Measurements from ENCODE around the gene STAT6.
"Not testable (repeated sequence)": the region's sequence is repeated elsewhere in the genome, so short reads cannot be mapped to it uniquely, and the experiment has no call there.

STAT6 gene

DNA sequence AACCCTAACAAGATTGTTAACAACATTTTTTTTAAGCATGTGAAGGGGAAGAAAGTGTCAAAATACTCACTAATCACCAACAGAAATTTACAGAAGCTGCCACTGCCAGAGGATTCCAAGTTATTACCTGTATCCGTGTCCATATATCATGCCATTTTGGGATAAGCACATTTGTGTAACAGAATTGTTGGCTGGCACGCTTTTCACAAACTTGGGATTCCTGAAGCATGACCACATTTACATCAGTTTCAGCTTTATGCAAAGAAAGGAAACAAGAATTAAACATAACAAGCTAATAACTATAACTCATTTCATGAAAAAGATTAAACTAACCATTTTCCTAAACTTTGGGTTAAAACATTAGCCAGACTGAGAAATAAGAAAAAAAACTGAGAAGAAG is 38.5 kb downstream of the STAT6 start:
- peaks cover 4% of the 10 kb centered on the region for H3K36me3 ChIP-seq (ENCODE audit: control insufficient read depth, insufficient read depth, low read length, severe bottlenecking)
- H3K4me1 ChIP-seq (ENCODE audit: control insufficient read depth, insufficient read depth, low read length): peaks cover 11% of the 10 kb centered on the region
- no peaks in the 10 kb centered on the region for H3K9me3 ChIP-seq (ENCODE audit: control insufficient read depth, low read length)
- peak; percentile 60 for DNase-seq (ENCODE audit: low read depth)
- H3K4me3 ChIP-seq (ENCODE audit: low read length): no peak overlapping the region
- H3K9ac ChIP-seq (ENCODE audit: low read length): peak overlapping the region; percentile 57
- H3K27me3 ChIP-seq (replicated peaks; ENCODE audit: control insufficient read depth, insufficient read depth, low read length): no peaks in the 10 kb centered on the region

GRCh38 chr12:57069523-57069922 is 41.6 kb downstream of the STAT6 start:
- Histone ChIP-seq H3K9ac (ENCODE audit: low read length) (peak overlapping the region; percentile 77), H3K4me3 (ENCODE audit: low read length) (no peak overlapping the region), H3K27me3 (replicated peaks; ENCODE audit: control insufficient read depth, insufficient read depth, low read length) (no peaks in the 10 kb centered on the region), H3K9me3 (ENCODE audit: control insufficient read depth, low read length) (no peaks in the 10 kb centered on the region), H3K4me1 (ENCODE audit: control insufficient read depth, insufficient read depth, low read length) (peaks cover 24% of the 10 kb centered on the region), H3K36me3 (ENCODE audit: control insufficient read depth, insufficient read depth, low read length, severe bottlenecking) (peaks cover 4% of the 10 kb centered on the region)
- DNase-seq (ENCODE audit: low read depth): peak; percentile 96

- DNase-seq (ENCODE audit: low read depth): no peak
- H3K9me3 ChIP-seq (ENCODE audit: control insufficient read depth, low read length): no peaks in the 10 kb centered on the region
- peaks cover 4% of the 10 kb centered on the region for H3K36me3 ChIP-seq (ENCODE audit: control insufficient read depth, insufficient read depth, low read length, severe bottlenecking)
- H3K4me3 ChIP-seq (ENCODE audit: low read length): no peak overlapping the region
- peaks cover 26% of the 10 kb centered on the region for H3K4me1 ChIP-seq (ENCODE audit: control insufficient read depth, insufficient read depth, low read length)
- H3K9ac ChIP-seq (ENCODE audit: low read length): no peak overlapping the region
- no peaks in the 10 kb centered on the region for H3K27me3 ChIP-seq (replicated peaks; ENCODE audit: control insufficient read depth, insufficient read depth, low read length)
Observed at GRCh38 chr12:57066245-57066644, 44.9 kb downstream of the STAT6 start.

DNA sequence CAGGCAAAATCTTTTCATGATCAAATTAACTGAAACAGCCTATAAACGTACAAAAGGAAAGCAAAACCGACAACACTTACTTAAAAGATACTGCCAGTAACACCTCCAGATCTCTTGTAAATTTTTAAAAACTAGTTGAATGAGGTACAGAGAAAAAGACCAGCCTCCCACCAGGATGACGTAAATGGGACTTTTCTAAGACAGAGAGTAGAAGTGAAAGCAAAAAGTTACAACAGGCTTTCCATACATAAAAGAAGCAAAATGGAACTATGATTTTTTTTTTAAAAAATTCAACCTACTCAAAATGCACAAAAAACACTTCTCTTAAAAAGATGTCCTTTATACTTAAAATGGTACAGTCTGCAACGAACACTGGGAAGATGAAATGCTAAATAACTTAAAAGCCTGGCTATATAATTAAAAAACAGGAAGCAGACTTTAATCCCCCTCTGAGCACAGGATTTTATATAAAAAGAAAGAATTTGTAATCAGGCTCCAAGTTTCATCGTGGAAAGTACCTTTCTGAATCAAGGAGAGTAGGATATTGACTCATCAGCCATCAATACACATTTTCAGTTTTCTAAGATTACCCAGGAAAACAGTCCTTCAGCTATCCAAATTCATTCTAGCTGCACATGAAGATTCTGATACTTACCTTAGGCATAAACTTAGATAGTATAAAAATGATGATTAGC is 47.0 kb downstream of the STAT6 start:
- Histone ChIP-seq H3K4me1 (ENCODE audit: control insufficient read depth, insufficient read depth, low read length) (peaks cover 20% of the 10 kb centered on the region), H3K4me3 (ENCODE audit: low read length) (peak overlapping the region; percentile 59), H3K27me3 (replicated peaks; ENCODE audit: control insufficient read depth, insufficient read depth, low read length) (no peaks in the 10 kb centered on the region), H3K9me3 (ENCODE audit: control insufficient read depth, low read length) (no peaks in the 10 kb centered on the region), H3K36me3 (ENCODE audit: control insufficient read depth, insufficient read depth, low read length, severe bottlenecking) (peaks cover 13% of the 10 kb centered on the region), H3K9ac (ENCODE audit: low read length) (peak overlapping the region; percentile 67)
- DNase-seq (ENCODE audit: low read depth): no peak

DNA sequence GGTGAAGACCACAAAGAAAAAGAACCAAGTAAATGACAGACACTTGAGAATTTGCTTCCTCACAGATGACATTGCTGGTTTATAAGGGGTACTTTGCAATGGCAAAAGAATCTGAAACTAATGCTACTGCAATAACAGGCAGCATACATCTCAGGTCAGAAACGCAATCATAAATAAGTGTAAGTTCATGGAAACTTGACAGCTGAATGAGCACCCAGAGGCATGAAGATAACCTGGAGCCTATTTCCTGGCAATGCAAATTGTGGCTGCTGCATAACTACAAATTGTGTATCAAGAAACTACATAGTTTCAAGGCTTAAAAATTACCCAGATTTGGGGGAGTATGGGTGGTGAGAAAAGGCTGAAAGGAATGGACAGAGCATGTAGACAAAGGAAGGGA is 52.7 kb downstream of the STAT6 start:
- Histone ChIP-seq H3K36me3 (ENCODE audit: control insufficient read depth, insufficient read depth, low read length, severe bottlenecking) (peaks cover 23% of the 10 kb centered on the region), H3K4me1 (ENCODE audit: control insufficient read depth, insufficient read depth, low read length) (no peaks in the 10 kb centered on the region), H3K9ac (ENCODE audit: low read length) (no peak overlapping the region), H3K9me3 (ENCODE audit: control insufficient read depth, low read length) (no peaks in the 10 kb centered on the region), H3K27me3 (replicated peaks; ENCODE audit: control insufficient read depth, insufficient read depth, low read length) (no peaks in the 10 kb centered on the region), H3K4me3 (ENCODE audit: low read length) (no peak overlapping the region)
- no peak for DNase-seq (ENCODE audit: low read depth)

- Histone ChIP-seq H3K27me3 (replicated peaks; ENCODE audit: control insufficient read depth, insufficient read depth, low read length) (no peaks in the 10 kb centered on the region), H3K4me1 (ENCODE audit: control insufficient read depth, insufficient read depth, low read length) (no peaks in the 10 kb centered on the region), H3K9ac (ENCODE audit: low read length) (no peak overlapping the region), H3K36me3 (ENCODE audit: control insufficient read depth, insufficient read depth, low read length, severe bottlenecking) (peaks cover 23% of the 10 kb centered on the region), H3K9me3 (ENCODE audit: control insufficient read depth, low read length) (no peaks in the 10 kb centered on the region), H3K4me3 (ENCODE audit: low read length) (no peak overlapping the region)
- DNase-seq (ENCODE audit: low read depth): no peak
Observed at GRCh38 chr12:57057067-57057751, 54.0 kb downstream of the STAT6 start.

GRCh38 chr12:57055824-57056223 is 55.3 kb downstream of the STAT6 start:
- H3K4me1 ChIP-seq (ENCODE audit: control insufficient read depth, insufficient read depth, low read length): no peaks in the 10 kb centered on the region
- no peak overlapping the region for H3K9ac ChIP-seq (ENCODE audit: low read length)
- H3K4me3 ChIP-seq (ENCODE audit: low read length): no peak overlapping the region
- no peak for DNase-seq (ENCODE audit: low read depth)
- no peaks in the 10 kb centered on the region for H3K9me3 ChIP-seq (ENCODE audit: control insufficient read depth, low read length)
- H3K27me3 ChIP-seq (replicated peaks; ENCODE audit: control insufficient read depth, insufficient read depth, low read length): no peaks in the 10 kb centered on the region
- H3K36me3 ChIP-seq (ENCODE audit: control insufficient read depth, insufficient read depth, low read length, severe bottlenecking): peaks cover 23% of the 10 kb centered on the region

- not testable (repeated sequence) for DNase-seq (ENCODE audit: low read depth); H3K4me3 ChIP-seq (ENCODE audit: low read length); H3K4me1 ChIP-seq (ENCODE audit: control insufficient read depth, insufficient read depth, low read length); H3K9me3 ChIP-seq (ENCODE audit: control insufficient read depth, low read length); H3K36me3 ChIP-seq (ENCODE audit: control insufficient read depth, insufficient read depth, low read length, severe bottlenecking); H3K9ac ChIP-seq (ENCODE audit: low read length)
- H3K27me3 ChIP-seq (replicated peaks; ENCODE audit: control insufficient read depth, insufficient read depth, low read length): peaks cover 11% of the 10 kb centered on the region
Observed at GRCh38 chr12:57053901-57054300, 57.3 kb downstream of the STAT6 start.

- H3K9ac ChIP-seq (ENCODE audit: low read length); H3K4me3 ChIP-seq (ENCODE audit: low read length); DNase-seq (ENCODE audit: low read depth): not testable (repeated sequence)
Observed at GRCh38 chr12:57053146-57053545, 58.0 kb downstream of the STAT6 start.

DNA sequence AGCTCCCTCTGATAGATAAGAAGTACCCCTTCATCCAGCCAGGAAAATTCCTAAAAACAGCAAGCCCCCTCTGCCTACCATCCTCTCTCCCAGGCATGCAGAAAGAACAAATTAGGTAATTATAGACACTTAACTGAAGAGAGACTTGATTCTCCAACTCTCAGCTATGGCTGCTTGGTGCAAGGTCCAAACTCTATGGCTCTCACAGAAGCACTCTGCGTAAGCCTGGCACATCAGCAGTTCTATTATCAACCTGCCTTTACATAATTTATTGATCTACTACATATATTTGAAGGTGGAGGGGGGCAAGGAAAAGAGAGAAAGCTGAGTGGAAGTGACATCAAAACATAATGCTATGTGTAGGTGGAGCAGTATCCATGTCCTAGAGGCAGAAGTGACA is 60.2 kb downstream of the STAT6 start:
- H3K4me3 ChIP-seq (ENCODE audit: low read length): no peak overlapping the region
- H3K36me3 ChIP-seq (ENCODE audit: control insufficient read depth, insufficient read depth, low read length, severe bottlenecking): no peaks in the 10 kb centered on the region
- no peak for DNase-seq (ENCODE audit: low read depth)
- H3K4me1 ChIP-seq (ENCODE audit: control insufficient read depth, insufficient read depth, low read length): no peaks in the 10 kb centered on the region
- H3K9ac ChIP-seq (ENCODE audit: low read length): no peak overlapping the region
- H3K27me3 ChIP-seq (replicated peaks; ENCODE audit: control insufficient read depth, insufficient read depth, low read length): peaks cover 35% of the 10 kb centered on the region
- no peaks in the 10 kb centered on the region for H3K9me3 ChIP-seq (ENCODE audit: control insufficient read depth, low read length)

More at GRCh38 chr12:57053146-57053545, 58.0 kb downstream of the STAT6 start:
- not testable (repeated sequence) for H3K36me3 ChIP-seq (ENCODE audit: control insufficient read depth, insufficient read depth, low read length, severe bottlenecking); H3K9me3 ChIP-seq (ENCODE audit: control insufficient read depth, low read length); H3K4me1 ChIP-seq (ENCODE audit: control insufficient read depth, insufficient read depth, low read length)
- peaks cover 15% of the 10 kb centered on the region for H3K27me3 ChIP-seq (replicated peaks; ENCODE audit: control insufficient read depth, insufficient read depth, low read length)

GRCh38 chr12:57049890-57050289 is 61.3 kb downstream of the STAT6 start, which contains the start of gene MYO1A:
Gene MYO1A, minus strand, starts transcription at chr12:57050129. Its CDS starts 1,806 bp downstream, at chr12:57048323.
- Histone ChIP-seq H3K36me3 (ENCODE audit: control insufficient read depth, insufficient read depth, low read length, severe bottlenecking) (no peaks in the 10 kb centered on the region), H3K9ac (ENCODE audit: low read length) (no peak within 1 kb of the TSS), H3K9me3 (ENCODE audit: control insufficient read depth, low read length) (no peaks in the 10 kb centered on the region), H3K27me3 (replicated peaks; ENCODE audit: control insufficient read depth, insufficient read depth, low read length) (peaks cover 46% of the 10 kb centered on the region), H3K4me3 (ENCODE audit: low read length) (no peak within 1 kb of the TSS), H3K4me1 (ENCODE audit: control insufficient read depth, insufficient read depth, low read length) (no peaks in the 10 kb centered on the region)
- DNase-seq (ENCODE audit: low read depth): peak; percentile 10

Measured in adipocyte (in vitro differentiated cells).